ENCODE results near the gene MELTF. TPM values are rescaled to one million over a fixed set of nuclear protein-coding genes. Genes with fewer than 3 reads are reported as not detected.

MELTF gene
- total and polyA plus RNA-seq, 2 experiments from 2014 or later = 0.86 to 1.1 TPM

- peak overlapping the region; percentile 38 for H3K27ac ChIP-seq
- in situ Hi-C loops (cut with MboI) = no loop called here
- no peaks in the 10 kb centered on the region for H4K20me1 ChIP-seq (ENCODE audit: insufficient read depth)
- no peaks in the 10 kb centered on the region for H3K27me3 ChIP-seq (replicated peaks; ENCODE audit: insufficient read depth)
- TF ChIP-seq EZH2 (IDR thresholded peaks at IDR 0.05; ENCODE audit: insufficient read depth, poor library complexity, severe bottlenecking) (no peak), EZH2phosphoT487 (IDR thresholded peaks at IDR 0.05; ENCODE audit: insufficient read depth, low read depth) (no peak)
- no peaks in the 10 kb centered on the region for H3K9me2 ChIP-seq (ENCODE audit: insufficient read depth)
- DNase-seq = peak; percentile 62
- H3K4me2 ChIP-seq (ENCODE audit: unreplicated experiment) = peak overlapping the region; percentile 65
- no peaks in the 10 kb centered on the region for H3K9me3 ChIP-seq (ENCODE audit: low read depth)
- peak overlapping the region; percentile 88 for H2AFZ ChIP-seq
- WGBS, 2 experiments (ENCODE audit: low coverage in 1 of 2, low lambda C conversion rate in 2 of 2, missing lambda C conversion rate in 2 of 2) = 13 to 15% methylated on average over 29 to 36 of the region's 55 CpGs
- peak overlapping the region; percentile 65 for H3K4me3 ChIP-seq
- H3K79me2 ChIP-seq (ENCODE audit: insufficient read depth) = no peaks in the 10 kb centered on the region
- peak overlapping the region; percentile 80 for H3K9ac ChIP-seq
- no peaks in the 10 kb centered on the region for H3K4me1 ChIP-seq (ENCODE audit: insufficient read depth)
- H3F3A ChIP-seq (ENCODE audit: insufficient read depth) = no peaks in the 10 kb centered on the region
- no peaks in the 10 kb centered on the region for H3K36me3 ChIP-seq (ENCODE audit: low read depth)
These were observed 27.5 kb downstream of the MELTF start for GRCh38 chr3:197001972-197002700.

- no peaks in the 10 kb centered on the region for H4K20me1 ChIP-seq (ENCODE audit: insufficient read depth)
- TF ChIP-seq EZH2phosphoT487 (IDR thresholded peaks at IDR 0.05; ENCODE audit: insufficient read depth, low read depth) (no peak), EZH2 (IDR thresholded peaks at IDR 0.05; ENCODE audit: insufficient read depth, poor library complexity, severe bottlenecking) (no peak)
- WGBS, 2 experiments (ENCODE audit: low coverage in 1 of 2, low lambda C conversion rate in 2 of 2, missing lambda C conversion rate in 2 of 2) = 92 to 93% methylated on average over 19 to 20 of the region's 20 CpGs
- no peaks in the 10 kb centered on the region for H3K4me1 ChIP-seq (ENCODE audit: insufficient read depth)
- H2AFZ ChIP-seq = peak overlapping the region; percentile 88
- no peak overlapping the region for H3K27ac ChIP-seq
- no peak overlapping the region for H3K4me2 ChIP-seq (ENCODE audit: unreplicated experiment)
- peak overlapping the region; percentile 80; the same call in 1 of the 2 replicates for H3K9ac ChIP-seq
- no peaks in the 10 kb centered on the region for H3K9me2 ChIP-seq (ENCODE audit: insufficient read depth)
- no peak overlapping the region for H3K4me3 ChIP-seq
- no peaks in the 10 kb centered on the region for H3K9me3 ChIP-seq (ENCODE audit: low read depth)
- no peaks in the 10 kb centered on the region for H3K79me2 ChIP-seq (ENCODE audit: insufficient read depth)
- H3K36me3 ChIP-seq (ENCODE audit: low read depth) = no peaks in the 10 kb centered on the region
- in situ Hi-C loops (cut with MboI) = no loop called here
- no peak for DNase-seq
- no peaks in the 10 kb centered on the region for H3K27me3 ChIP-seq (replicated peaks; ENCODE audit: insufficient read depth)
- no peaks in the 10 kb centered on the region for H3F3A ChIP-seq (ENCODE audit: insufficient read depth)
These were observed 28.3 kb downstream of the MELTF start for GRCh38 chr3:197001106-197001971.

DNA sequence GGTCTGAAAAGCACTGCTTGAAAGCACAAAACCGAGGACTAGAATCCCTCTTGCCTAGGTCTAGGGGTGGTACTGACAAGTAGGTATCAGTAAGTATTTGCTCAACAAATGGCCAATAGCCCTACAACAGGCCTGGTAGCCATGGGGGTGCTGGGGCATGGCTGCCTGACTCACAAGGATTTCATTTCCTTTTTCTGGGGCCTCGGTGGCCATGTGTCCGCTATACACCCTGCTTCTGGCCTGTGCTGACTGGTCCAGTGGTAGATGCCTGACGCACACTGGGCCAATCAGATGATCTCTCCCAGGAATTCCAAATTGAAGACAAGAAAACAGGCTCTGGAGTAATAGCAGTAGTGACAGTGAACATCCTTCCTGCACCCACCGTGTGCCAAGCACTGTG lies 29.4 kb downstream of the MELTF start:
- Histone ChIP-seq H3K4me1 (ENCODE audit: insufficient read depth) (no peaks in the 10 kb centered on the region), H3K36me3 (ENCODE audit: low read depth) (no peaks in the 10 kb centered on the region), H3K9me3 (ENCODE audit: low read depth) (no peaks in the 10 kb centered on the region), H3K27me3 (replicated peaks; ENCODE audit: insufficient read depth) (no peaks in the 10 kb centered on the region), H3K9ac (no peak overlapping the region), H2AFZ (no peak overlapping the region), H3K4me3 (no peak overlapping the region), H3K27ac (no peak overlapping the region), H3K4me2 (ENCODE audit: unreplicated experiment) (no peak overlapping the region), H3K9me2 (ENCODE audit: insufficient read depth) (no peaks in the 10 kb centered on the region), H4K20me1 (ENCODE audit: insufficient read depth) (no peaks in the 10 kb centered on the region), H3K79me2 (ENCODE audit: insufficient read depth) (no peaks in the 10 kb centered on the region), H3F3A (ENCODE audit: insufficient read depth) (no peaks in the 10 kb centered on the region)
- in situ Hi-C loops (cut with MboI) = no loop called here
- DNase-seq = peak; percentile 55
- TF ChIP-seq EZH2 (IDR thresholded peaks at IDR 0.05; ENCODE audit: insufficient read depth, poor library complexity, severe bottlenecking) (no peak), EZH2phosphoT487 (IDR thresholded peaks at IDR 0.05; ENCODE audit: insufficient read depth, low read depth) (no peak)
- 75 to 92% methylated on average over 5 of the region's 5 CpGs for WGBS, 2 experiments (ENCODE audit: low coverage in 1 of 2, low lambda C conversion rate in 2 of 2, missing lambda C conversion rate in 2 of 2)

DNA sequence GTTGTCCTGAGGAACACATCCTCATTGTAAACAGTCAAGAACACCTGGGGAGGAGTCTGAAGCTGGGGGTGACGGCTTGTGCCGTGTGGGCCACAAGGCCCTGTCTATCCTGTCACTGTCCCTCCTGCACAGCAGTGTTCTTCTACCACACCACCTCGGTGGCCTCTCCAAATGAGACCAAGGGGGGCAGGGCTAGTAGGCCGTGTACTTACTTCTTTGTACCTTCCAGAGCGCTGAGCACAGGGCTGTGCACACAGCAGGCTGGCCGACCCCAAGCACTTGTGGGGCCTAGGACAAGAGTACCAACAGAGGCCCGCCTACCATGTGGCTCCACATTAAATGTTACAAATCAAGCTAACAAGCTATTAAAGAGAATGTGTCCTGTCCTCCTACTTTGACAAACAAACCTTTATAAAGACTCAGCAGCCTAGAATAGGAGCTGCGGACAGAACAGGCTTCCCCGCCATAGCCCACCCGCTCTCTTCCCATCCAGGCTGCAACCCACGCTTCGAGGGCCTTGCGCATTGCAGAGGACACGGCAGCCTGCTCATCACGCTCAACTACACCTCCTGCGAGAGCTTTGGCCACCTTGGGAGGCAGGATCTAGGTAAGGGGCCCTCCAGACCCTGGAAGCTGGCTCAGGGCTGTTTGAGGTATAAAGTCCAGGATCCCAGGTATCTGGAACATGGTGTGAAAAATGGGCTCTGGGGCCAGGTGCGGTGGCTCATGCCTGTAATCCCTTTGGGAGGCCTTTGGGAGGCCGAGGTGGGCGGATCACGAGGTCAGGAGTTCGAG lies 30.5 kb downstream of the MELTF start:
- Histone ChIP-seq H3F3A (ENCODE audit: insufficient read depth) (no peaks in the 10 kb centered on the region), H3K9ac (no peak overlapping the region), H3K27me3 (replicated peaks; ENCODE audit: insufficient read depth) (no peaks in the 10 kb centered on the region), H3K9me3 (ENCODE audit: low read depth) (no peaks in the 10 kb centered on the region), H3K4me1 (ENCODE audit: insufficient read depth) (no peaks in the 10 kb centered on the region), H2AFZ (no peak overlapping the region), H3K27ac (no peak overlapping the region), H3K4me2 (ENCODE audit: unreplicated experiment) (no peak overlapping the region), H3K79me2 (ENCODE audit: insufficient read depth) (no peaks in the 10 kb centered on the region), H3K36me3 (ENCODE audit: low read depth) (no peaks in the 10 kb centered on the region), H3K4me3 (no peak overlapping the region), H3K9me2 (ENCODE audit: insufficient read depth) (no peaks in the 10 kb centered on the region), H4K20me1 (ENCODE audit: insufficient read depth) (no peaks in the 10 kb centered on the region)
- no peak for DNase-seq
- in situ Hi-C loops (cut with MboI) = loop anchor here (25.0 kb wide), 1 partner anchor 188 kb away; no protein-coding TSS in a partner anchor
- TF ChIP-seq EZH2phosphoT487 (IDR thresholded peaks at IDR 0.05; ENCODE audit: insufficient read depth, low read depth) = no peak
- no peak for TF ChIP-seq EZH2 (IDR thresholded peaks at IDR 0.05; ENCODE audit: insufficient read depth, poor library complexity, severe bottlenecking)
- 90 to 94% methylated on average over 21 of the region's 21 CpGs for WGBS, 2 experiments (ENCODE audit: low coverage in 1 of 2, low lambda C conversion rate in 2 of 2, missing lambda C conversion rate in 2 of 2)

Data from GM23248 (cell line).